DMS 273 (cell line): Measurements from ENCODE around the gene SLC13A5.
"Not testable (repeated sequence)": the region's sequence is repeated elsewhere in the genome, so short reads cannot be mapped to it uniquely, and the experiment has no call there.

ENCODE experiments used
- DNase-seq: peaks from one replicate; lab custom pipeline; 2025; ENCODE audit not compliant: unreplicated experiment; lab: John Stamatoyannopoulos, UW

SLC13A5 gene

GRCh38 chr17:6666557-6666956 lies 46.6 kb downstream of the SLC13A5 start:
- DNase-seq: no peak

- DNase-seq: peak; percentile 82
Observed at GRCh38 chr17:6666077-6666521, 47.1 kb downstream of the SLC13A5 start.

- DNase-seq: not testable (repeated sequence)
Observed at GRCh38 chr17:6663200-6663599, 50.0 kb downstream of the SLC13A5 start.

- no peak for DNase-seq
Observed at GRCh38 chr17:6661464-6661848, 51.7 kb downstream of the SLC13A5 start.

GRCh38 chr17:6660805-6661463 lies 52.2 kb downstream of the SLC13A5 start:
- DNase-seq: no peak

- no peak for DNase-seq
Observed at GRCh38 chr17:6660101-6660500, 53.1 kb downstream of the SLC13A5 start.

GRCh38 chr17:6658411-6658810 lies 54.8 kb downstream of the SLC13A5 start:
- not testable (repeated sequence) for DNase-seq

GRCh38 chr17:6657633-6658287 lies 55.4 kb downstream of the SLC13A5 start:
- DNase-seq: no peak

- not testable (repeated sequence) for DNase-seq
Observed at GRCh38 chr17:6656797-6657632, 56.2 kb downstream of the SLC13A5 start.

- DNase-seq: not testable (repeated sequence)
Observed at GRCh38 chr17:6655732-6656361, 57.3 kb downstream of the SLC13A5 start.

- DNase-seq: peak; percentile 48
Observed at GRCh38 chr17:6654841-6655731, 58.1 kb downstream of the SLC13A5 start.

GRCh38 chr17:6651919-6652452 lies 61.2 kb downstream of the SLC13A5 start:
- DNase-seq: peak; percentile 49

- DNase-seq: peak; percentile 93
Observed at GRCh38 chr17:6651354-6651918, 61.7 kb downstream of the SLC13A5 start, which contains the start of the genes C17orf100 and MED31. C17orf100 (plus strand) TSS chr17:6651762; CDS start chr17:6651914, 152 bp downstream. MED31 (minus strand) TSS chr17:6651605; CDS start chr17:6651528, 77 bp downstream.

GRCh38 chr17:6648181-6648580 lies 65.0 kb downstream of the SLC13A5 start:
- peak; percentile 36 for DNase-seq

GRCh38 chr17:6643451-6644125 lies 69.6 kb downstream of the SLC13A5 start:
- DNase-seq: no peak

GRCh38 chr17:6642592-6642991 lies 70.6 kb downstream of the SLC13A5 start:
- no peak for DNase-seq

GRCh38 chr17:6641247-6641863 lies 71.8 kb downstream of the SLC13A5 start:
- peak; percentile 73 for DNase-seq

GRCh38 chr17:6640536-6641246 lies 72.5 kb downstream of the SLC13A5 start, which contains the start of the genes KIAA0753 and TXNDC17:
KIAA0753 (minus strand) TSS chr17:6640711; CDS start chr17:6635103, 5,608 bp downstream.
TXNDC17 (plus strand) TSS chr17:6641060; CDS start chr17:6641083, 23 bp downstream.
- peak; percentile 91 for DNase-seq
